Omental fat pad (tissue), 4 donors: ENCODE measurements around the gene PKM. TPM values are rescaled to one million over a fixed set of nuclear protein-coding genes. Genes with fewer than 3 reads are reported as not detected.

Source experiments
- ATAC-seq: fragments of 150-250 bp; one replicate; pipeline ENCODE4 v1.9.1; 2016; ENCODE audit warnings: mild to moderate bottlenecking, moderate library complexity; ENCODE audit not compliant: low FRiP score
- DNase-seq: peaks from one replicate; pipeline ENCODE4 v3.0.0-alpha.2; 2019; ENCODE audit warnings: low spot score
- total RNA-seq, 4 donors: library from RNA; depleted of rRNA; stranded (reverse); fragments of >200 nt; gene quantifications; one replicate each; pipeline ENCODE4 v1.1.0, GENCODE V29; 2016
- TF ChIP-seq, protein P1 (sequence below), 3 donors: fragments of 450-650 bp; IDR thresholded peaks; one replicate each; pipeline ENCODE4 v1.5.1; 2016 to 2017; ENCODE audit warnings: antibody characterized with exemption in 3 of 3, mild to moderate bottlenecking in 3 of 3, moderate library complexity in 2 of 3

The PKM gene
- total RNA-seq, 4 donors from 2014 or later = 200 to 534 (median 205) TPM

DNA sequence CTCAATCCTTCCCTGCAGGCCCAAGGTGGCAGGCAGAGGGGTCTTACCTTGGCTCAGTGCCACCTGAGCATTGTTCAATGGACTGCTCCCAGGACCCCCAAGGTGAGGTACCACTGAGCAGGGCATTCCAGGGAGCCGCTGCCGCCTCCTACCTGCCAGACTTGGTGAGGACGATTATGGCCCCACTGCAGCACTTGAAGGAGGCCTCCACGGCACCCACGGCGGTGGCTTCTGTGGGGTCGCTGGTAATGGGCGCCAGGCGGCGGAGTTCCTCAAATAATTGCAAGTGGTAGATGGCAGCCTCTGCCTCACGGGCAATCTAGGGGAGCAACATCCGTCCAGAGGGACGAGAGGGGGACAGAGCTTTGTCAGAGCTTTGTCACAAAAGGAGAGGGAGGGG is 28.7 kb downstream of the PKM start:
- TF ChIP-seq, protein P1, sequence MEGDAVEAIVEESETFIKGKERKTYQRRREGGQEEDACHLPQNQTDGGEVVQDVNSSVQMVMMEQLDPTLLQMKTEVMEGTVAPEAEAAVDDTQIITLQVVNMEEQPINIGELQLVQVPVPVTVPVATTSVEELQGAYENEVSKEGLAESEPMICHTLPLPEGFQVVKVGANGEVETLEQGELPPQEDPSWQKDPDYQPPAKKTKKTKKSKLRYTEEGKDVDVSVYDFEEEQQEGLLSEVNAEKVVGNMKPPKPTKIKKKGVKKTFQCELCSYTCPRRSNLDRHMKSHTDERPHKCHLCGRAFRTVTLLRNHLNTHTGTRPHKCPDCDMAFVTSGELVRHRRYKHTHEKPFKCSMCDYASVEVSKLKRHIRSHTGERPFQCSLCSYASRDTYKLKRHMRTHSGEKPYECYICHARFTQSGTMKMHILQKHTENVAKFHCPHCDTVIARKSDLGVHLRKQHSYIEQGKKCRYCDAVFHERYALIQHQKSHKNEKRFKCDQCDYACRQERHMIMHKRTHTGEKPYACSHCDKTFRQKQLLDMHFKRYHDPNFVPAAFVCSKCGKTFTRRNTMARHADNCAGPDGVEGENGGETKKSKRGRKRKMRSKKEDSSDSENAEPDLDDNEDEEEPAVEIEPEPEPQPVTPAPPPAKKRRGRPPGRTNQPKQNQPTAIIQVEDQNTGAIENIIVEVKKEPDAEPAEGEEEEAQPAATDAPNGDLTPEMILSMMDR (IDR thresholded peaks at IDR 0.05) = no peak
- DNase-seq (no peak), ATAC-seq (no peak)

DNA sequence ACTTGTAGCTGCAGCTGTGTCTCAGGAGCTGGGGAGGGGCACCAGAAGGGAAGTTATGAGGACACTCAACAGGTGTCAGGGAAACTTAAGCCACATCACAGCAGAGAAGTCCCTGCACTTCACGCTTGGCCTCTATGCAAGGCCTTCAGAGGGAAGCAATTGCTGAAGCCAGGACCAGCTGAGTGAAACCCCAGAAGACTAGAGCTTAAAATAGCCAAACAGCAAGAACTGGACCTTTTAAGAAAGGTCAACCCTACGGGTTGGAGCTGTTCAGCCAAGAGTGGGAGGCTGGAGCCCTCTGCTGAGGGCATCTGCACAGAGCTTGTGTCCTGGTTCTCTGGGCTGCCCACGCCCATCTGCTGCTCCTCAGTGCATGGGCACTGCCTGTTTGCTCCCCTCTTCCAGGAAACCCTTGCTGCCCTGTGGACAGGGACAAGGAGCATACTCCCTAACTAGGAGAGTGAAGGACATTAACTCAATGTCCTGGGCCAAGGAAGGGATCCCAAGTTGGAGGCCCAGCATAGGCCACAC is 29.5 kb downstream of the PKM start:
- ATAC-seq (no peak), DNase-seq (no peak)
- TF ChIP-seq, protein P1 (IDR thresholded peaks at IDR 0.05) = no peak

DNA sequence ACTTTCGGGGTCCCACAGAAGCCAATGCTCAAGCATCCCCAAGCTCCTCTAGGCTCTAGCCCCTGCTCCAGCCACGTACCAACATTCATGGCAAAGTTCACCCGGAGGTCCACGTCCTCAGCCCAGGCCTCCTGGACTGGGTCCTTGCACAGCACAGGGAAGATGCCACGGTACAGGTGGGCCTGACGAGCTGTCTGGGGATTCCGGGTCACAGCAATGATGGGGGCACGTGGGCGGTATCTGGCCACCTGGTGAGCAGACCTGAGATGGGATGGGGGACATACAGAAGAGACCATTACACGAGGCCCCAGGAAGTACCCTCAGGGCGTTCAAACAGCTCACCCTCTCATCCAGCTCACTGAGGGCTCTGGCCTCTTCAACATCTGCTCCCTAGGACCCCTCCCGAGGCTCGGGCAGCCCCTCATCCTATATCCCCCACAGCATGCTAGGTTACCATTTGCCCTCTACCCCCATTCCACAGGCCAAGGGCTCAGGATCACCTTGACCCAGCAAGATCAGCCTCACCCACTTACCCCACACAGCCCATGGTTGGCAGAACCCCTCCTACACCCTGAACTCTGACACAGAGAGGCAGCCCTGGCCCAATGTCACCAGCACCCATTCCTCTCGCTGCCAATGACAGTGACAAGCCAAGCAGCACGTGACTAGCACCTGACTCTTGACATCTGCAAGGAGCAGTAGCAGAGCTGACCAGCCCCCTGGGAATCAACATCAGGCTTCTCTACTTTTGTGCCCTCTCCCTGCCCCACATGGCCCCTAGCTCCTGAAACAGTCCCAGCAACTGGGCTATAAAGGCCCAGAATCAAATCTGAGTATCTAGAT is 30.4 kb downstream of the PKM start:
- TF ChIP-seq, protein P1 (IDR thresholded peaks at IDR 0.05) = no peak
- no peak for DNase-seq
- ATAC-seq = no peak

- ATAC-seq (no peak), DNase-seq (peak; percentile 67)
- TF ChIP-seq, protein P1 (IDR thresholded peaks at IDR 0.05) = peak in 1 of 3 donors; percentile 49
Observed at GRCh38 chr15:72199721-72200212, 31.2 kb downstream of the PKM start.

DNA sequence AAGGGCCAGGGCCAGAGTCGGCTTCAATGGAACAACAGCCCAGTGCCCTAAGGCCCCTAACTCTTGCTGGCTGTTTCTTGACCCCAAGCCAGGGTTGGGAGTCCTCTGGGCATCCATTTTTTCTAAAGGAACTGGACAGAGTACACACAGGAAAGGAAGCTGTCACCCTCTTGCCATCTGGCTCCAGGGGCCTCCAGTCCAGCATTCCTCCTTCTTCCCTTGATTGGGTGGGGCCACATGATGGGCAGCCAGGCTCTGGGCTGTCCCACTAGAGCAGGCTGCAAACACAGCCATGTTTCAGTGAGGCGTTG is 31.8 kb downstream of the PKM start:
- ATAC-seq (no peak), DNase-seq (no peak)
- TF ChIP-seq, protein P1 (IDR thresholded peaks at IDR 0.05) = no peak

DNA sequence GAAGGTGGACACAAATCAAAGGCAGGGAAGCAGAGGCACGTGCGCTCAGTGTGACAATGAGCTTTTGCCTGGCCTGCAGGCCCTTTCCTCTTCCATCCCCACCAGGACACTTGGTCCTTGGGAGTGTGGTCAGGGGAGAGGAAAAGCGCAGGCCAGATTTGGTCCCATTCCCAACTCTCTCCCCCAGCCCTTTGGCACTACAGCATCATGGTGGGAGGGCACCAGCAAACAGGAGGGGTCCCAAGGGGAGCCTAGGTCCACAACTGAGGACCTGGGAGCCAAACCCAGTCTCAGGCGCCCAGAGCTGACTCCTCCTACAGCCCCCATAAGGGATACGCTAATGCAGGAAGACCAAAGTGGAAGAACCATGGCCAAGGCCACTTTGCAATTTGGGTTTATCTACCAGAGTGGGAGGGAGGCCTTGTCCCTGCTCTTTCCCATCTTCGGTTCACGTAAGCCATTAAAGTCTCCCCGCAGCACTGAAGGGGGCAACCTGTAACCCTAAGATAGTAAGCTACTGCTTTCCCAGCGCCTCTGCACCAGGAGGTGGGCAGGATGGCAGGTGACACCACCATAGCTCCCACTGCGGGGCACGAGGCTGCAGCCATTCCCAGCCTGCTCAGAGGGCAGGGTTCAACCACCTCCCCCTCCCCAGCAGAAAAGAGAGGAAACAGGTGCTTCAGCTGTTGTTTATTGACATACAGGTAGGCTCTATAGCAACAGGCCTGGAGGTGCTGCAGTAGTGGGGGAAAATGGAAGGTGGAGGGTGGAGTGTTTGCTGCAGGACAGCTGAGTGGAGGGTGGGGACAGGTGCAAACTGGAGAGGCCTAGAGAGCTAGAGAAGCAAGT is 32.4 kb downstream of the PKM start:
- ATAC-seq (no peak), DNase-seq (no peak)
- TF ChIP-seq, protein P1 (IDR thresholded peaks at IDR 0.05) = no peak
